ENCODE results near the gene NAGPA. TPM values are rescaled to one million over a fixed set of nuclear protein-coding genes. Genes with fewer than 3 reads are reported as not detected.
"Not testable (repeated sequence)": the region's sequence is repeated elsewhere in the genome, so short reads cannot be mapped to it uniquely, and the experiment has no call there.

NAGPA gene
- total RNA-seq, 4 donors from 2014 or later = 15.1 to 27.5 (median 27.4) TPM

- no peak overlapping the region for H3K27ac ChIP-seq
- H3K4me1 ChIP-seq = no peaks in the 10 kb centered on the region
- H3K36me3 ChIP-seq = no peaks in the 10 kb centered on the region
- H3K9me3 ChIP-seq = no peaks in the 10 kb centered on the region
- TF ChIP-seq CTCF (IDR thresholded peaks at IDR 0.05 in 4 of 5, conservative IDR thresholded peaks at IDR 0.05 in 1 of 5) = no peak
- no peak for TF ChIP-seq POLR2A (IDR thresholded peaks at IDR 0.05)
- intact Hi-C loops (cut with DNase I; ENCODE audit: low total_unique reads) (no loop called here), in situ Hi-C loops (cut with MboI; ENCODE audit: low sequenced_read_pairs in 4 of 4) (no loop called here)
- no peaks in the 10 kb centered on the region for H3K27me3 ChIP-seq
- no peak overlapping the region for H3K4me3 ChIP-seq
- ATAC-seq (no peak), DNase-seq (no peak)
Observed at GRCh38 chr16:5045499-5046115, 11.9 kb upstream of the NAGPA start.

GRCh38 chr16:5044581-5044980, 10.8 kb upstream of the NAGPA start:
- in situ Hi-C loops (cut with MboI; ENCODE audit: low sequenced_read_pairs in 4 of 4); ATAC-seq; H3K27ac ChIP-seq; DNase-seq; H3K4me3 ChIP-seq; H3K36me3 ChIP-seq; H3K4me1 ChIP-seq; H3K9me3 ChIP-seq; H3K27me3 ChIP-seq; intact Hi-C loops (cut with DNase I; ENCODE audit: low total_unique reads): not testable (repeated sequence)

- Histone ChIP-seq H3K9me3 (no peaks in the 10 kb centered on the region), H3K4me3 (no peak overlapping the region), H3K27me3 (no peaks in the 10 kb centered on the region), H3K36me3 (no peaks in the 10 kb centered on the region), H3K4me1 (no peaks in the 10 kb centered on the region), H3K27ac (no peak overlapping the region)
- intact Hi-C loops (cut with DNase I; ENCODE audit: low total_unique reads) = no loop called here
- in situ Hi-C loops (cut with MboI; ENCODE audit: low sequenced_read_pairs in 4 of 4) = no loop called here
- DNase-seq = no peak
- TF ChIP-seq CTCF (IDR thresholded peaks at IDR 0.05 in 4 of 5, conservative IDR thresholded peaks at IDR 0.05 in 1 of 5) (no peak), POLR2A (IDR thresholded peaks at IDR 0.05) (no peak)
- ATAC-seq = no peak
Observed at GRCh38 chr16:5044011-5044540, 10.3 kb upstream of the NAGPA start.

GRCh38 chr16:5042574-5043171, 8.9 kb upstream of the NAGPA start:
- TF ChIP-seq POLR2A (IDR thresholded peaks at IDR 0.05) (no peak), CTCF (IDR thresholded peaks at IDR 0.05 in 4 of 5, conservative IDR thresholded peaks at IDR 0.05 in 1 of 5) (no peak)
- no peak for ATAC-seq
- in situ Hi-C loops (cut with MboI; ENCODE audit: low sequenced_read_pairs in 4 of 4) (no loop called here), intact Hi-C loops (cut with DNase I; ENCODE audit: low total_unique reads) (no loop called here)
- Histone ChIP-seq H3K27ac (no peak overlapping the region), H3K27me3 (no peaks in the 10 kb centered on the region), H3K9me3 (no peaks in the 10 kb centered on the region), H3K36me3 (no peaks in the 10 kb centered on the region), H3K4me3 (no peak overlapping the region), H3K4me1 (no peaks in the 10 kb centered on the region)
- no peak for DNase-seq

GRCh38 chr16:5041600-5042133, 7.9 kb upstream of the NAGPA start:
- H3K4me3 ChIP-seq = no peak overlapping the region
- ATAC-seq = no peak
- DNase-seq = no peak
- no peak overlapping the region for H3K27ac ChIP-seq
- TF ChIP-seq POLR2A (IDR thresholded peaks at IDR 0.05) = no peak
- TF ChIP-seq CTCF (IDR thresholded peaks at IDR 0.05 in 4 of 5, conservative IDR thresholded peaks at IDR 0.05 in 1 of 5) = no peak
- H3K27me3 ChIP-seq = no peaks in the 10 kb centered on the region
- no peaks in the 10 kb centered on the region for H3K36me3 ChIP-seq
- no peaks in the 10 kb centered on the region for H3K9me3 ChIP-seq
- in situ Hi-C loops (cut with MboI; ENCODE audit: low sequenced_read_pairs in 4 of 4) = no loop called here
- intact Hi-C loops (cut with DNase I; ENCODE audit: low total_unique reads) = no loop called here
- H3K4me1 ChIP-seq = no peaks in the 10 kb centered on the region

Measured in gastrocnemius medialis (tissue), 4 donors.